Thyroid gland (tissue), 4 donors: ENCODE results near the gene ZC3H6. TPM values are rescaled to one million over a fixed set of nuclear protein-coding genes. Genes with fewer than 3 reads are reported as not detected.
"Not testable (repeated sequence)": the region's sequence is repeated elsewhere in the genome, so short reads cannot be mapped to it uniquely, and the experiment has no call there.

Source experiments
- DNase-seq, 2 donors: peaks; one replicate each; pipeline ENCODE4 v3.0.0-alpha.2; 2019
- H3K27ac ChIP-seq, 3 donors: fragments of 200-600 bp; sonication (generic); 1 replicate in 2 of 3; 2 replicates in 1 of 3; pipeline ENCODE4 v1.5.1; 2016 to 2019; ENCODE audit warnings: mild to moderate bottlenecking in 1 of 3, moderate library complexity in 1 of 3
- H3K27me3 ChIP-seq: fragments of 200-600 bp; sonication (generic); one replicate; pipeline ENCODE4 v1.5.1; 2019
- H3K36me3 ChIP-seq, 2 donors: fragments of 200-600 bp; sonication (generic); one replicate each; pipeline ENCODE4 v1.5.1; 2016 to 2019
- H3K4me1 ChIP-seq, 2 donors: fragments of 200-600 bp; sonication (generic); one replicate each; pipeline ENCODE4 v1.5.1; 2017 to 2019
- H3K4me3 ChIP-seq, 3 donors: fragments of 200-600 bp; sonication (generic); replicated peaks in 1 of 3; 1 replicate in 2 of 3; 2 replicates in 1 of 3; pipeline ENCODE4 v1.5.1; 2016; ENCODE audit warnings: mild to moderate bottlenecking in 1 of 3
- H3K9me3 ChIP-seq: fragments of 200-600 bp; sonication (generic); one replicate; pipeline ENCODE4 v1.5.1; 2017
- CTCF ChIP-seq, 6 experiments: fragments of 200-600 bp in 3 of 6; fragments of 450-650 bp in 3 of 6; sonication (generic) in 3 of 6; IDR thresholded peaks; one replicate each; pipeline ENCODE4 v1.5.1; 2016 to 2019; ENCODE audit warnings: antibody characterized with exemption in 6 of 6, mild to moderate bottlenecking in 2 of 6, inconsistent platforms in 1 of 6, moderate library complexity in 1 of 6
- POLR2A ChIP-seq, 2 donors: fragments of 450-650 bp; IDR thresholded peaks; one replicate each; pipeline ENCODE4 v1.6.1; 2017; ENCODE audit warnings: antibody characterized with exemption in 2 of 2, mild to moderate bottlenecking in 2 of 2, moderate library complexity in 1 of 2
- WGBS, 2 donors: methylation state at CpG; one replicate each; pipeline ENCODE4 v1.1.5; 2017; 5-methylcytosine and 5-hydroxymethylcytosine counted together
- intact Hi-C: fragments of 100-400 bp; cut with DNase I; formaldehyde crosslinking; loops from one replicate; pipeline ENCODE4 v1.15.1; 2023
- total RNA-seq, 4 donors: library from RNA; depleted of rRNA; stranded (reverse); fragments of >200 nt; gene quantifications; one replicate each; pipeline ENCODE4 v1.2.3, GENCODE V29; 2016

Gene ZC3H6
- total RNA-seq, 4 donors from 2014 or later, result 17.4 to 20.1 (median 19.0) TPM

GRCh38 chr2:112276954-112277353 lies 1.6 kb downstream of the ZC3H6 start:
- peaks cover 11 to 17% of the 10 kb centered on the region in 2 donors for H3K4me1 ChIP-seq
- intact Hi-C loops, result no loop called here
- no peak for DNase-seq
- H3K36me3 ChIP-seq, result no peaks in the 10 kb centered on the region
- no peaks in the 10 kb centered on the region for H3K9me3 ChIP-seq
- peak overlapping the region in 2 of 3 donors; percentile 100 for H3K27ac ChIP-seq
- 60 to 67% methylated on average over 5 of the region's 5 CpGs for WGBS, 2 donors
- TF ChIP-seq CTCF (IDR thresholded peaks at IDR 0.05) (no peak), POLR2A (IDR thresholded peaks at IDR 0.05) (no peak)
- no peaks in the 10 kb centered on the region for H3K27me3 ChIP-seq
- no peak overlapping the region for H3K4me3 ChIP-seq

- Histone ChIP-seq H3K4me1 (peaks cover 11 to 17% of the 10 kb centered on the region in 2 donors), H3K9me3 (no peaks in the 10 kb centered on the region), H3K27me3 (no peaks in the 10 kb centered on the region), H3K4me3 (no peak overlapping the region), H3K36me3 (no peaks in the 10 kb centered on the region), H3K27ac (peak overlapping the region in 1 of 3 donors; percentile 10)
- WGBS, 2 donors, result 79 to 91% methylated on average over 5 of the region's 5 CpGs
- TF ChIP-seq POLR2A (IDR thresholded peaks at IDR 0.05) (no peak), CTCF (IDR thresholded peaks at IDR 0.05) (no peak)
- no peak for DNase-seq
- intact Hi-C loops, result no loop called here
These were observed 2.3 kb downstream of the ZC3H6 start for GRCh38 chr2:112277596-112278220.

- H3K4me3 ChIP-seq, H3K9me3 ChIP-seq, H3K27ac ChIP-seq, intact Hi-C loops, H3K36me3 ChIP-seq, H3K4me1 ChIP-seq, H3K27me3 ChIP-seq, DNase-seq: not testable (repeated sequence)
- 95 to 100% methylated on average over 4 of the region's 4 CpGs for WGBS, 2 donors
These were observed 6.7 kb downstream of the ZC3H6 start for GRCh38 chr2:112282066-112282465.

GRCh38 chr2:112283535-112283934 lies 8.1 kb downstream of the ZC3H6 start:
- H3K9me3 ChIP-seq, H3K27me3 ChIP-seq, intact Hi-C loops, H3K4me1 ChIP-seq, H3K36me3 ChIP-seq, H3K27ac ChIP-seq, H3K4me3 ChIP-seq, DNase-seq: not testable (repeated sequence)
- 91 to 96% methylated on average over 2 of the region's 2 CpGs for WGBS, 2 donors

- DNase-seq, result no peak
- WGBS, 2 donors, result 86 to 92% methylated on average over 3 of the region's 3 CpGs
These were observed 14.7 kb downstream of the ZC3H6 start for GRCh38 chr2:112290088-112290487.

More at GRCh38 chr2:112290088-112290487, 14.7 kb downstream of the ZC3H6 start:
- no peaks in the 10 kb centered on the region for H3K4me1 ChIP-seq
- no peak overlapping the region for H3K27ac ChIP-seq
- intact Hi-C loops, result no loop called here
- no peaks in the 10 kb centered on the region for H3K27me3 ChIP-seq
- TF ChIP-seq POLR2A (IDR thresholded peaks at IDR 0.05) (no peak), CTCF (IDR thresholded peaks at IDR 0.05) (no peak)
- H3K9me3 ChIP-seq, result no peaks in the 10 kb centered on the region
- H3K4me3 ChIP-seq, result no peak overlapping the region
- no peaks in the 10 kb centered on the region for H3K36me3 ChIP-seq
